ENCODE results near the gene TMEM214. TPM values are rescaled to one million over a fixed set of nuclear protein-coding genes. Genes with fewer than 3 reads are reported as not detected.

The TMEM214 gene
- total RNA-seq, 1 donor from 2014 or later, result 7.8 TPM

DNA sequence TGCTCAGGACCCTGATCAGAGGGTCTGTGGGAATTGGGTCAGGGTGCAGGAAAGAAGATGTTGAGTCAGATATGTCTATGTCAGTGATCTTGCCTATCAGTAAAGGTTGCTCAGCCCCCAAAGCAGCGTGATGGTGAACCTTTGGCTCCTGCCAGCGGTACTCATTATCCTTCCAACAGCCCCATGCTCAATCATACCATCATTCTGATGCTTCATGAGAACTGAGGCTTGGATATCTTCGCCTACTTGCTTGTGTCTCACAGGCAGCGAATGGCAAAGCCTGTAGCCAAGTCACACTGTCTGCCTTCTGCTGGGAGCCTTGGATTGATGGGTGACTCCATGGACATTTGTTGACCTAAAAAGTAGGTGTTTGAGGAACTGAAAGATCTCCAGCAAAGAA is 19.0 kb upstream of the TMEM214 start:
- DNase-seq, result no peak

DNA sequence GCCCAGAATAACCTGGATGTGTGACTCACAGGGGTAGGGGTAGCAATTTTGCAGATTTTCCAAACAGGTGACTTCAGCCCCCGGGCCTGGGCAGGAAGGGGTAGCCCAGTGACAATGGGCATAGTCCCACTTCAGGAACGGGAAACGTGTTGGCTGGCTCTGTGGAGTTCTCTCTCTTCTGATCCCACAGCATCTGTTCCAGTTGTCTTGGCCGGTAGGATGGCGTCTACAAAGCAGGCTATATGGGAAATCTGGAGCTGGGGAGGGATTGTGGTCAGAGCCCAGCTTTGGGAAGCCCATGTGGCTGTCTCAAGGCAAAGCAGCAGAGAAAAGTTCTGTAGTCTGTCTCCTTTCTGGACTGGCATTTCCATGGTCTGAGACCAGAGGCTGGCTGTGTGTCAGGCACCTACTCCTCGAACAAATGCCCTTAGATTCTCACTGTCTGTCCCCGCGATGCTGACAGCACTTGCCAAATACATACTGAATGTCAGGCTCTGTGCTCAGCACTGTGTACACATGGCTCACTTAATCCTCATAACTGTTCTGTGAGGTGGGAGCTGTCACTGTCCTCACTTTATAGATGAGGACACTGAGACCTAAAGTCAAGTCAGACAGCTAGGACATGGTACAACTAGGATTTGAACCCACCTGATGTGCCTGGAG is 17.9 kb upstream of the TMEM214 start:
- DNase-seq, result no peak

DNA sequence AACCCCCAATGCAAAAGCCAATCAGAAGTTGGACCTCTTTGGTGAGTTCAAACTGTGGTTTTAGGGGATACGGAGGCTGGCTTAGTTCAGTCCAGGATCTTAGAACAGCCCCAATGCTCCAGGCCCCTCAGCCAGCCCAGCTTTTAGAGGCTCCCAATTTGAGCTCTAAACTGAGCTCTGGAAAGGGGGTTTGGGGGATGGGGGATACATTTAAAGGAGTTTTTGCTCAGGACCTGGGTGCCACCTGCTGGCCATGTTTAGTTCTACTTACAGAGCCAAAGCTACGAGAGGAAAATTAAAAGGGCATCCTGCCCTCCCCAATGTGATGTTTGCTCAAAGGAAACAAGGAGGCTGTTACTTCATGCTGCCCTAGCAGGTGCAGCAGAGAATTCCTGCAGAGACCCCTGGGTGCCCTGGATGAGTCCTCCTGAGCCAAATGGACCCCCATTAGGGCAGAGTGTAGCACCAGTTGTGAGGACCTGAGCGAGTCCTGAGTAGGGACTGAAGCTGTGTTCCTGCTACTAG is 15.9 kb upstream of the TMEM214 start:
- no peak for DNase-seq

DNA sequence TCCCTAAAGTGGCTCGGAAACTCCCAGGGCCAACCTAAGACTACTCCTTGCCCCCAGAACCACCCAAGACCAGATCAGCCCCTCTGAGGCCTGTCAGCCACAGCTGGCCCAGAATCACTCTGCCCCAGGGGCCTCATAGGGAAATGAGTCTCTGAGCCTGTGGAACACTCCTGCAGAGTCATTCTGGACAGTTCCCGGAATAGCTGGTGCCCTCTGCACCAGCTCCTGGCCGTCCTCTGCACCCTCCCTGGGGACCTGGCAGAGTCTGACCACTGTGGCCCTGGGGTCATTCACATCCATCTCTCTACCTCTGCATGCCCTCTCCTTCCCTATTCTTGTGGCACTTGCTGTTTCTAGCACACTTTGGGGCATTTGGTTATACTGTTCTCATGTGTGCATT is 14.6 kb upstream of the TMEM214 start:
- DNase-seq, result no peak

DNA sequence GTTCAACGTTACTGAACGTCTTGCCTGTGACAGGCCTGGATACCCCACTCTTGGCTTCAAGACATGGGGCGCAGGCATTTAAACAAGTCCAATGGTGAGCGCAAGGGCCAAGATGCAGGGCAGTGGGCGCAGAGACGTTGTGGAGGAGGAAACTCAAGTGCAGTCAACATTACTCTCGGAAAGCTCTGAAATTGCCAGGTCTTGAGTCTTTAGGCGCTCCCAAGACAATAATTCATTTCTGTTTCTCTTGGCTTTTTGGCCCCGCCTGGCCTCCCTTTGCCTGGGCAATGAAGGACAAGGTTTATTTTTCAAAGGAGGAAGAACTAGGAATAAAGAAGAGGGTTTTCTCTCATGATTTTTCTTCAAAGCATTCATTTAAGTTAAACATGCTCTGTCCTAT is 13.3 kb upstream of the TMEM214 start:
- no peak for DNase-seq

DNA sequence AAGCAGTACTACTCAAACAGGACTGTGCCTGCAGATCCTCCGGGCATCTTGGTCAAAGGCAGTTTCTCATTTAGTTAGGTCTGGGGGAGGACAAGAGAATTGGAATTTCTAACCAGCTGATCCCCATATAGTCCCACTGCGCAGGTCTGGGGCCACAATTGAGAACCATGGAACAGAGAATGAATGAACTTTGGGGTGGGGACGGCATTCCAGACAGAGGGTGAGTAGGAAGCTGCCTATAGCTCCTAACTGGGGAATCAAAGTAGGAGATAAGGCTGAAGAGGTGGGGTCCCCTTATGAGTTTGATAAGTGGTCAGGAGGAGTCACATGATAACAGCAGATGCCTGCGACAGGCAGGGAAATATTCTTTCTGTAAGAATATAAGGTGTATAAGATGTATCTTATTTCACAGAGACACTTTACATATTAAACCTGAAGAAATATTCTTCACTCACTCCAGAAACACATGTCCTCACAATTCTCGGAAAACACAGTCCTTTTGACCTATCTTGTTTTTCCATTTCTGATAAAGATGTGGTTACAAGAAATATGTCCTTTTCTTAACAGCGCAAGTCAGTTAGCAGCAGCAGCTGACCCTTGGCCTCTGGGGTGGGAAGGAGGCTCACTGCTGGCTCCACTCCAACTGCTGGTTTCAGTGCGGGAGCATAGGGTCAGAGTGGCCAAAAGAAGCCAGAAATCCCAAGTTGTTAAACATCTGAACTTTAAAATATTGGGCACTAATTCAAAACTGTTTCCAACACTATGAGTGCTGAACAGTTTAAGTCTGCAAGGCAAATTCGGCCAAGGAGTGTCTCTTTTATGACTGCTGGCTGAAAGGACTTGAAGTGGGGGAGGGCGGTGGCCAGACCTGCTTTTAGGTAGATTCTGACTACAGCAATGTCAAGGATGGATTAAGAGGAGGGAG is 12.6 kb upstream of the TMEM214 start:
- no peak for DNase-seq

DNA sequence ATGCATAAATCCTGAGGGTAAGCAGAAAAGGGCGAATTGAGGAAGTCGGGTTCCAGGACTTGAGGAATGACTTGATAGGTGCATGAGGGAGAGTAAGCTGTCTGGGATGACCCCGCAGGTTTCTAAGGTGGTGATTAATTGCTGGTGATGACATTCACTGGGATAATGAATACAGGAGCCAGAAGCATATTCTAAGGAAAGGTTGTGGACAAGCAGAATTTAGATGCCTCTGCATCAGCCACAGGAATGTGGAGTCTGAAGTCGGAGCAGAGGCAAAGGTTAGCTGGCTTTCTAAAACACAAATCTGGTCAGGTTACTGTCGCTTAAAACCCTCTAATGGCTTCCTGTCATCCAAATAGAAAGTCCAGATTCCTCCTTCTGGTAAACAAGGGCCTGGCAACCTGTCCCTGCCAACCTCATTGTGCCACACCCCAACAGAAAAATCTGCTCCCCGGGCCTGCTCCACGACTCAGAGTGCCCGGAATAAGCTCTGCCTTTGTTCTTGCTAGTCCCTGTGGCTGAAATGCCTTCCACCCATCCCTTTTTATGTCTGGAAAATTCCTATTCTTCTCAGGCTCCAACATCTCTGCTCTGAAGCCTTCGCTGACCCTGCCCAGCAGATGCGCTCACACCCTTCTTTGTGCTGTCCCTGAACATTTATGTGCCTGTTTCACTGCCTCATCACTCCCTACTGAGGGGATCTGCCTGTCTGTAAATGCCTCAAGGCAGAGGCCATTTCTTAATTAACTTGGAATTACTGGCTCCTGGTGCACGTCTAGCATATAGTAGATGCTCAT is 11.3 kb upstream of the TMEM214 start:
- DNase-seq, result no peak

DNA sequence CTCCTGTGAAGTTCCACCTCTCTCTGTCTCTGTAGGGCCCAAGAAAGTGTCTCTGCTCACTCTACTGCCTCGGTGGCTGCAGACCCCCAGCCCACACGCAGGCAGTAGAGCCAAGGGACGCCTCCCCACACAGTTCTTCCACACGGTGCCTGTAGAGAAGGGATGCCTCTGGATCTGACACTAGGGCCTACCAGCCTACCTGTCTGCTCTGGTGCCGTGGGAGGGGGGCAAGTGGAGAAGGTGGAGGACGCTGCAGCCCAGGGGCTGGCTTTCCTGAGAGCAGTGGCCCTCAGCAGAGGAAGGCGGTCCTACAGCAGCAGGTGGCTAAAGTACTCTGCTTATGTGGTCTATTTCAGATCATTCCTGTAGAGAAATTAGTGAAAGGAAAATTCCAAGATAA is 9.0 kb upstream of the TMEM214 start:
- DNase-seq, result no peak

DNA sequence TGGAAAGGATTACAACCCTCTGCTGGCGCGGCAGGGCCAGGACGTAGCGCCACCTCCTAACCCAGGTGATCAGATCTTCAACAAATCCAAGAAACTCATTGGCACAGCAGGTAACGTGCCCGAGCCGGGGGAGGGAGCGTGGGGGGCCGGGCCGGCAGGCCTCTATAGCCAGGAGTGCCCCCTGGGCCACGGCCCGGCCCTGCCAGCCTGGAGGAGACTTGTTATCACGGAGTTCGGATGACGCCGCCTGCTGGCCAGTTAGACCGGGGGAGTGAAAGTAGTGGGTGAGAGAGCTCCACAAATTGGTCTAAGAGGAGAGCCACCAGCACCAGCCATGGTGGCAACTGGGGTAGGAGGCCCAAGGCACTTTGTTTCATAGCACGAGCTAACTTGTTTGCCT is 8.6 kb upstream of the TMEM214 start:
- no peak for DNase-seq

DNA sequence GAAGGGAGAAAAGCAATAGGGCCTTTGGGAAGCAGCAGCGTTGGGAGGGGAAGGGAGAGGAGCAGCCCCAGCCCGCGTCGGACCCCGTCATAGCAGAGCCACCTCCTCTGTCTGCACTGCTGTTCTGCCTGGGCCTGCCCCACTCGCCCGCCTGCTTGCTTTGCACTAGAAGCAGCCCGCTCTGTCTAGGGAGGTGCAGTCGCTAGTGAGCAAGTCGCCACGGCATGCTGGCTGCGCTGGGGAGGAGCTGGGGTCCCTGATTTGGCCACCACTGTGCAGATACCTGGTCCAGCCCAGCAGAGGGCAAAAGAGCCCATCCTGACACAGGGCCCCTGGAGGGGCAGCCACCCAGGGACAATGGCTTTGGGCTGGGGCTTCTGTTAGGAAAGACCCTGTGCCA is 8.0 kb upstream of the TMEM214 start:
- DNase-seq, result no peak

DNA sequence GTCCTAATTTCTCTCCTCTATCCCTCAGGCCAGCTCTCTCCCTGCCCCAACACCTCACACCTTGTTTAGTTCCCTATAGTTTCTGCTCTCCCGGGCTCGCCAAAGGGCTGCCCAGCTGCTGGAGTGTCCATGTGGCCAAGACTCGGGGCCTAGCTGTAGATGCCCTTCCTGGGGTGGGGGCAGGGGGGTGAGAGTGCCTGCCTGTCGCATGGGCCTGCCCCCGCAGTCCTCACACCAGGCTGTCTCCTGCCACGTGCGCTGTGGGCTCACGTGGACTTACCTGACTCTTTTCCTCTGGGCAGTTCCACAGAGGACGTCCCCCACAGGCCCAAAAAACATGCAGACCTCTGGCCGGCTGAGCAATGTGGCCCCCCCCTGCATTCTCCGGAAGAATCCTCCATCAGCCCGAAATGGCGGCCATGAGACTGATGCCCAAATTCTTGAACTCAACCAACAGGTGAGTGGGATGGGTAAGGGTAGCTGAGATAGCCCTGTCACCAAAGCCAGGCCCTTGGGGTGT is 7.4 kb upstream of the TMEM214 start:
- DNase-seq, result no peak

DNA sequence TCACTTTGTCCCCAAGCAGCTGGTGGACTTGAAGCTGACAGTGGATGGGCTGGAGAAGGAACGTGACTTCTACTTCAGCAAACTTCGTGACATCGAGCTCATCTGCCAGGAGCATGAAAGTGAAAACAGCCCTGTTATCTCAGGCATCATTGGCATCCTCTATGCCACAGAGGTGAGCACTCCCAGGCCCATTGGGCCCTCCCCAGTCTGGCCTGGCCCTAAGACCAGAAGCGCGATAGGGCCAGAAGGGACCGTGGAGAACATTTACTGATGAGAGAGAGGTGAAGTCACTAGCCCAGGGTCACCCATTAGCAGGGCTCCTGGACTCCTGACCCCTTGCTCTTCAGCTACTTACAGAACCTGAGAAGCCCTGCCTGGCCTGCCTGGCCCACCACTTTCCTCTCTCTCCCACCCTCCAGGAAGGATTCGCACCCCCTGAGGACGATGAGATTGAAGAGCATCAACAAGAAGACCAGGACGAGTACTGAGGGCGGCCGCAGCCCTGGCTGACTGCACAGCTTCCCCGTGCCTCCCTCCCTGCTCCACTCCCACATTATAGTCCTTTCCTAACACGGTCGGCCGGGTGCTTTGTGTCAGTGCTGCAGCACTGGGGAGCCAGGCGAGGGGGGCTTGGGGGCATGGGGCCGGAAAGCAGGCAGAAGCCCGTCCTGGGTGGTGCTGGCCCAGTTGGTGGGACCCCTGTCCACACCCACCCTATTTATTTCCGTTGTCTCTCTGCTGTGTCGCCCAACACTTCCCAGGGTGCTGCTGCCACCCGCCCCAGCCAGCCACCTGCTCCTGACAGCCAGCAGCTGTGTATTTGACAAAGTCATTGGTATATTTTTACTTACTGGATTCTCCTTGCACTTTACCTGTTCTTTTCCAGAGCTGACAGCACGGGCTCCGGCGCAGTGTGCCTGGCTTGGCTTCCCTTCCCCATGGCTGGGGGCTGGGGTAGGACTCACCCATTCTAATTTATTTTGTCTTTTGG is 6.6 kb upstream of the TMEM214 start:
- DNase-seq, result no peak

DNA sequence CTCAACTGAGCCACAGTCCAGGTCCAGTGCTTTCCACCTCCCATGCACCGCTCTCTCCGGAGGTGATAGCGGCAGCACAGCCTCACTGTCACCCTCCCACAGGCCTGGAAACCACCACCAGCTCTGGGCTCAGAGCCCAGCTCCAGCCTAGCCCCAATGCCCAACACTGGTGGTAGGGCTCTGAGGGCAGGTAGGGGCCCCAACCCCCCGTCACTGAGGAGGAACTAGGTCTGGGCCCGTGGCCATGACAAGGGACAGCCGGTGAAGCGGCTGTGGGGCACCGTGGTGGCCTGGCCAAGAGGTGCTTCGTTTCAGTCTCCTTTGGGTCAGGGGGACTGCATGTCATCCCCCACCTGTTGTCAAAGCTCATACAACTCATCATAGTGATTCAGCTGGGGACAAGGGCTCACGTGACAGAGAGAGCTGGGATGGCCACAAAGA is 5.5 kb upstream of the TMEM214 start:
- DNase-seq, result no peak

DNA sequence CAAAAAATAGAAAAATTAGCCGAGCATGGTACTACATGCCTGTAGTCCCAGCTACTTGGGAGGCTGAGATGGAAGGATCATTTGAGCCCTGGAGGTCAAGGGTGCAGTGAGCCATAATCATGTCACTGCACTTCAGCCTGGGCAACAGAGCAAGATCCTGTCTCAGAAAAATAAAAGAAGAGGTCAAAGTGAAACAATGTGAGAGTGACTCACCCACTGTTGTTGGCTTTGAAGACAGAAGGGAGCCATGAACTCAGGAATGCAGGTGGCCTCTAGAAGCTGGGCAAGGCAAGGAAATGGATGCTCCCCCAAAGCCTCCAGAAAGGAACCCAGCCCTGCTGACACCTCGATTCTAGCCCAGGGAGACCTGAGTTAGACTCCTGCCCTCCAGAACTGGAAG is 3.7 kb upstream of the TMEM214 start:
- no peak for DNase-seq

DNA sequence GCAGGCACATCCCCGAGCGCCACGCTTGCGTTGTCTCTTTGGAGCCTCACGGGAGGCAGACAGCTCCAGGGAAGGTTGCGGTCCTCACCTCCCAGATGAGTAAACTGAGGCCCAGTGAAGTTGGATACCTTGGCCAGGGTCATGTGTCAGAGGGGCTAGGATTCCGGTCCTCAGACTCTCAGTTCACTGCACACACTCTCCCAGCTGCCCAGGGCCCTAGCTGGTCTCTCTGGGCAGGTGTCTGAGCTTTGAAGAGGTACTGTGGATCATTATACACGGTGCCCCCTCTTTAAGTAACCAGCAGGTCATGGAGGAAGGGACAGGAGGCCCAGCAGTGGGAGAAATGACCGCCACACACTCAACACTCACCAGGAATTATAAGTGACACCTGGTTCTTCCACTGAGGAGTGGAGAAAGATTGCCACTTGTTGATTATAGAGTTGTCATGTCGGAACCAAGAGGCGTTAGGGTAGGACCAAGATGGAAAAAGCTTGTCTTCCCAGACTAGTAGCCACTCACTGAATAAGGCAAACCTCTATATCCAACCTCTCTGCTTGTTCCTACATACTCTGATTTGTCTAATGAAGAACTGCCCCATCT is 588 bp downstream of the TMEM214 start:
- DNase-seq, result no peak

DNA sequence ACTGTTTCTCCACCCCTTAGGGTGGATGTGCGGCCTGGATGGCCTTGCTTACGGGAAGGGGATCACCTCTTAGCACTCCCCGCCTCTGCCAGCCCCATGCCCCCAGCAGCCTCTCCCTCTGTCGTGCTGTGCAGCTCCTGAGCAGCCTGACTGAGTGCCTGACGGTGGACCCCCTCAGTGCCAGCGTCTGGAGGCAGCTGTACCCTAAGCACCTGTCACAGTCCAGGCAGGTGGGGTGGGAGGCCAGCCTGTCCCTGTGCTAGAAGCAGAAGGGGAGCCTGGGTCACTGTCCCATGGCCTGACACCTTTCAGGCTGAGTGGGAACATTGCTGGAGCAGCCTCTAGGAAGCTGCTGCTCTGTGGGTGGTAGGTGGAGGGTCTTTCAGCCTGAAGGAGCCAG is 5.2 kb downstream of the TMEM214 start:
- no peak for DNase-seq

DNA sequence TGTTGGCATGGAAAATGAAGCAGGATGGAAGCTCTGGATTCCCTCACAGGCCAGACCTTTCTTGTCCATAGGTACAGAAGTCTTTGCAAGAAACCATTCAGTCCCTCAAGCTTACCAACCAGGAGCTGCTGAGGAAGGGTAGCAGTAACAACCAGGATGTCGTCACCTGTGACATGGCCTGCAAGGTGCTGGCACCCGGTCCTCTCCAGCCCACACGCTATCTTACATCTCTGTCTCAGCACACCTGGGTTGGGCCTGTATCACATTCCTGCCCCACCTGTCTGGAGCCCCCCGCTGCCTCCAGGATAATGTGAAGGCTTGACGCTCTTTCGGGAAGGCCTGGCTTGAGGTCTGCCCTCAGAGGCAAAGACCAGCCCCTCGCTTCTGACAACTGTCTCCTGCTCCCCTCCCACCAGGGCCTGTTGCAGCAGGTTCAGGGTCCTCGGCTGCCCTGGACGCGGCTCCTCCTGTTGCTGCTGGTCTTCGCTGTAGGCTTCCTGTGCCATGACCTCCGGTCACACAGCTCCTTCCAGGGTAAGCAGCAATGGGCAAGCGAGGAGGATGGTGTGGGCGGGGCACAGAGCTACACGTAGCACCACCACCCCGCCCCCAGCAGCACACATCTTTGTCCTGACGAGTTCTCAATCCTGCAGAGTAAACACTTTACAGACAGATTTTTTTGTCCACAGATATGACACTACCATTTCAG is 6.0 kb downstream of the TMEM214 start:
- no peak for DNase-seq

DNA sequence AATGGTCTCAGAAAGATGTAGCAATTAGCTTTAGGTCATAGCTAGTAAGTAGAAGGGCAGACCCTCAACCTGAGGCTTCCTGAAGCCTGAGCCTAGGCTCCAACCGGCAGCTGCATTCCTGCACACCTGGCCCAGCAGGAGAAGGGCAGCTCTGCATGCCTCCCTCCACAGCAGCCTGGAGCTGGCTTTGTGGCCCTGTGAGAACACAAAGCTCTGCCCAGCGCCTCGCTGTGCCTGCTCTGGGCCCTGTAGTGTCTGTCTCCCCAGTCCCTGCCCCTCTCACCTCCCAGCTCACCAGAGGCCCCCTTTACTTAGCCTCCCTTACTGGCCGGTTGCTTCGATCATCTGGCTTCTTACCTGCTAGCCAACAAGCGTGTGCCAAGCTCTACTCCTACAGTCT is 6.7 kb downstream of the TMEM214 start:
- no peak for DNase-seq

DNA sequence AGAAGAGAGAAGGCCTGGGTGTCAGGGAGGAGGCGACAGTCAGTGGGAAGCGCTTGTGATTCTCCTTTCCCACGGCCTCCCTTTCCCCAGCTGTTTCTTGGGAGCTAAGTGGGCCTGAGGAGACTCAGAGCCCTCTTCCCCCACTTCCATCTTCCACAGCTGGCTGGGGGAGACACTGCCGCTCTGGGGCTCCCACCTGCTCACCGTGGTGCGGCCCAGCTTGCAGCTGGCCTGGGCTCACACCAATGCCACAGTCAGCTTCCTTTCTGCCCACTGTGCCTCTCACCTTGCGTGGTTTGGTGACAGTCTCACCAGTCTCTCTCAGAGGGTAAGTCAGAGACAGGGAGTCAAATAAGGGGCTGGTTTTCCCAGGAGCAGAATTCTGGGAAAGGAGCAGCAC is 7.1 kb downstream of the TMEM214 start:
- no peak for DNase-seq

DNA sequence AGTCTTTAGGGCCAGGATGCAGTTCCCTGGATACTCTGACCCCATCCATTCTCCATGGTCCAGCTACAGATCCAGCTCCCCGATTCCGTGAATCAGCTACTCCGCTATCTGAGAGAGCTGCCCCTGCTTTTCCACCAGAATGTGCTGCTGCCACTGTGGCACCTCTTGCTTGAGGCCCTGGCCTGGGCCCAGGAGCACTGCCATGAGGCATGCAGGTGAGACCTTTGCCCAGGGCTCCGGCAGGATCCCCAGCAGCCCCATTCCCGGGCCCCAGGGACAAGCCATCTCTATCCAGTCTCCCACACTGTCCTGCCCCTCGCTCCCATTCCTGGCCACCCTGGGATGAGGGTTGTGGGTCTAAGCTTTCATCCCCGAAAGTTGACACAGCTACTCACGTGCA is 7.5 kb downstream of the TMEM214 start:
- no peak for DNase-seq

Measured in occipital lobe (tissue), 2 donors.